H9 (cell line): Measurements from ENCODE around the gene TMED6. TPM values are rescaled to one million over a fixed set of nuclear protein-coding genes. Genes with fewer than 3 reads are reported as not detected.

ENCODE experiments used
- DNase-seq: peaks from one replicate; pipeline ENCODE4 v3.0.0-alpha.2; 2017
- H2AFZ ChIP-seq: one replicate; pipeline ENCODE4 v1.6.1; 2013; ENCODE audit warnings: mild to moderate bottlenecking, low read length, control low read depth, moderate library complexity
- H2AK5ac ChIP-seq: 2 replicates; pipeline ENCODE4 v1.6.1; 2013; ENCODE audit warnings: low read length, control low read depth, mixed read lengths; ENCODE audit not compliant: insufficient read length
- H2BK120ac ChIP-seq: one replicate; pipeline ENCODE4 v1.6.1; 2013; ENCODE audit warnings: low read depth, mild to moderate bottlenecking, low read length, control low read depth, inconsistent platforms; ENCODE audit not compliant: poor library complexity, severe bottlenecking
- H2BK12ac ChIP-seq: 2 replicates; pipeline ENCODE4 v1.6.1; 2013; ENCODE audit warnings: low read length, control low read depth, mixed read lengths, low read depth; ENCODE audit not compliant: insufficient read length
- H2BK15ac ChIP-seq: 2 replicates; pipeline ENCODE4 v1.6.1; 2013; ENCODE audit warnings: low read depth, low read length, control low read depth
- H2BK20ac ChIP-seq: one replicate; pipeline ENCODE4 v1.6.1; 2013; ENCODE audit warnings: low read depth, mild to moderate bottlenecking, low read length, control low read depth, inconsistent platforms; ENCODE audit not compliant: poor library complexity, severe bottlenecking
- H2BK5ac ChIP-seq: 2 replicates; pipeline ENCODE4 v1.6.1; 2013; ENCODE audit warnings: low read length, control low read depth, mixed read lengths; ENCODE audit not compliant: insufficient read length
- H3K14ac ChIP-seq: 2 replicates; pipeline ENCODE4 v1.6.1; 2013; ENCODE audit warnings: low read length, control low read depth; ENCODE audit not compliant: insufficient read depth
- H3K18ac ChIP-seq: 2 replicates; pipeline ENCODE4 v1.6.1; 2013; ENCODE audit warnings: low read depth, mild to moderate bottlenecking, mixed read lengths, low read length, control low read depth; ENCODE audit not compliant: insufficient read length
- H3K23ac ChIP-seq: 2 replicates; pipeline ENCODE4 v1.6.1; 2013; ENCODE audit warnings: low read length, control low read depth, mixed read lengths, low read depth; ENCODE audit not compliant: insufficient read length
- H3K23me2 ChIP-seq: 2 replicates; pipeline ENCODE4 v1.6.1; 2013; ENCODE audit warnings: low read depth, mild to moderate bottlenecking, mixed read lengths, low read length, control low read depth; ENCODE audit not compliant: insufficient read length, poor library complexity, severe bottlenecking
- H3K27ac ChIP-seq: 2 replicates; pipeline ENCODE4 v1.5.1; 2013; ENCODE audit warnings: low read length, control low read depth, mixed read lengths, low read depth; ENCODE audit not compliant: insufficient read length
- H3K27me3 ChIP-seq: 2 replicates; pipeline ENCODE4 v1.6.1; 2013; ENCODE audit warnings: low read length, control low read depth, inconsistent platforms; ENCODE audit not compliant: insufficient read depth
- H3K4ac ChIP-seq: 2 replicates; pipeline ENCODE4 v1.6.1; 2013; ENCODE audit warnings: low read depth, mild to moderate bottlenecking, control low read depth, inconsistent platforms, low read length, moderate library complexity
- H3K4me1 ChIP-seq: 2 replicates; pipeline ENCODE4 v1.6.1; 2013; ENCODE audit warnings: low read length, control low read depth, inconsistent platforms; ENCODE audit not compliant: insufficient read depth
- H3K4me2 ChIP-seq: 2 replicates; pipeline ENCODE4 v1.6.1; 2013; ENCODE audit warnings: low read length, control low read depth, mixed read lengths; ENCODE audit not compliant: insufficient read length, insufficient read depth
- H3K56ac ChIP-seq: 2 replicates; pipeline ENCODE4 v1.6.1; 2013; ENCODE audit warnings: low read depth, mild to moderate bottlenecking, mixed read lengths, low read length, control low read depth; ENCODE audit not compliant: insufficient read length
- H3K79me1 ChIP-seq: 2 replicates; pipeline ENCODE4 v1.6.1; 2013; ENCODE audit warnings: low read depth, mild to moderate bottlenecking, moderate library complexity, low read length, control low read depth, inconsistent platforms; ENCODE audit not compliant: insufficient read depth, poor library complexity, severe bottlenecking
- H3K79me2 ChIP-seq: 2 replicates; pipeline ENCODE4 v1.6.1; 2013; ENCODE audit warnings: low read length, control low read depth, inconsistent platforms; ENCODE audit not compliant: insufficient read depth
- H3K9ac ChIP-seq: 2 replicates; pipeline ENCODE4 v1.6.1; 2013; ENCODE audit warnings: low read length, control low read depth, mixed read lengths; ENCODE audit not compliant: insufficient read length; ENCODE audit errors: extremely low read depth
- H3K9me3 ChIP-seq: one replicate; pipeline ENCODE4 v1.6.1; 2013; ENCODE audit warnings: low read depth, low read length, inconsistent platforms; ENCODE audit not compliant: control insufficient read depth
- H3T11ph ChIP-seq: one replicate; pipeline ENCODE4 v1.6.1; 2013; ENCODE audit warnings: mild to moderate bottlenecking, low read length, control low read depth, inconsistent platforms
- H4K20me1 ChIP-seq: one replicate; pipeline ENCODE4 v1.6.1; 2013; ENCODE audit not compliant: control insufficient read depth, insufficient read length, insufficient read depth
- H4K5ac ChIP-seq: 2 replicates; pipeline ENCODE4 v1.6.1; 2013; ENCODE audit warnings: low read depth, mild to moderate bottlenecking, mixed read lengths, low read length, control low read depth; ENCODE audit not compliant: insufficient read length
- H4K8ac ChIP-seq: replicated peaks from 2 replicates; pipeline ENCODE4 v1.6.1; 2013; ENCODE audit warnings: low read length, control low read depth, mixed read lengths, low read depth; ENCODE audit not compliant: insufficient read length
- H4K91ac ChIP-seq: 2 replicates; pipeline ENCODE4 v1.6.1; 2013; ENCODE audit warnings: low read depth, mild to moderate bottlenecking, moderate library complexity, mixed read lengths, low read length, control low read depth; ENCODE audit not compliant: insufficient read length
- H3K27ac Mint-ChIP-seq, 3 experiments: 2 replicates in 2 of 3; 3 replicates in 1 of 3; pipeline ENCODE4 v1.8.0; 2020 to 2021; ENCODE audit warnings: mixed read lengths in 3 of 3, mild to moderate bottlenecking in 1 of 3, moderate library complexity in 1 of 3
- H3K27me3 Mint-ChIP-seq: 2 replicates; pipeline ENCODE4 v1.8.0; 2021; ENCODE audit warnings: low read depth, mild to moderate bottlenecking, moderate library complexity, mixed read lengths
- H3K36me3 Mint-ChIP-seq, 3 experiments: 2 replicates in 2 of 3; 3 replicates in 1 of 3; pipeline ENCODE4 v1.8.0; 2020 to 2021; ENCODE audit warnings: low read depth in 3 of 3, mixed read lengths in 3 of 3; ENCODE audit not compliant: insufficient read depth in 1 of 3
- H3K4me1 Mint-ChIP-seq, 2 experiments: 2 replicates each; pipeline ENCODE4 v1.8.0; 2020; ENCODE audit warnings: mixed read lengths in 2 of 2
- H3K4me3 Mint-ChIP-seq, 2 experiments: 2 replicates in 1 of 2; 3 replicates in 1 of 2; pipeline ENCODE4 v1.8.0; 2020 to 2021; ENCODE audit warnings: mild to moderate bottlenecking in 2 of 2, mixed read lengths in 2 of 2, moderate library complexity in 1 of 2
- H3K9me3 Mint-ChIP-seq, 2 experiments: 2 replicates in 1 of 2; 3 replicates in 1 of 2; pipeline ENCODE4 v1.8.0; 2020; ENCODE audit warnings: mild to moderate bottlenecking in 2 of 2, mixed read lengths in 2 of 2, moderate library complexity in 1 of 2
- CTCF ChIP-seq: fragments of 200-600 bp; sonication (generic); conservative IDR thresholded peaks from 3 replicates; pipeline ENCODE4 v1.8.0; 2021; ENCODE audit warnings: antibody characterized with exemption, mild to moderate bottlenecking
- WGBS: extraction: QIAGEN DNeasy Blood & Tissue Kit; methylation state at CpG from one replicate; pipeline ENCODE4 v1.1.7; 2013; ENCODE audit warnings: missing lambda C conversion rate, low lambda C conversion rate, mixed read lengths; ENCODE audit not compliant: insufficient read length; ENCODE audit errors: extremely low coverage; 5-methylcytosine and 5-hydroxymethylcytosine counted together
- total RNA-seq: library from RNA; stranded (reverse); gene quantifications from 2 replicates; pipeline ENCODE4 v1.2.1, GENCODE V29; 2021

Gene TMED6
- total RNA-seq, 1 experiment from 2014 or later, result 0.31 TPM

DNA sequence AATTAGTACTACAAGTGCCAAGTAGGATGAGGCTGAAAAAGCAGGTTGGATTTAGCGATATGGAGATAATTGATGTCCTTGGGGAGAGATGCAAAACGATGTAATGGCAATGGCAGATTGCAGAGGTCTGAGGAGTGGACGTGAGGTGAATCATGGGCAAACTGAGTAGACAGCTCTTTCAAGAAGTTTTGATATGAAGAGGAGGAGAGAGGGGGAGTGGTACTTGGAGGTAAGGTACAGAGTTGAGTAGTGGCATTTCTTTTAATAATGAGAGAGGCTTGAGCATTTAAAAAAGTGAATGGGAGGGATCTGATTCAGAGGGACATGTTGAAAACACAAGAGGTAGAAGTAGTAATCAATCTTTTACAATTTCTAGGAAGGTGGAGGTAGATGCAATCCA is 58.2 kb downstream of the TMED6 start:
- H2AFZ ChIP-seq, result no peak overlapping the region
- peaks cover 0 to 5% (median 2%) of the 10 kb centered on the region in 3 experiments; a peak in 4 of 7 replicates for H3K36me3 Mint-ChIP-seq
- H4K5ac ChIP-seq, result no peak overlapping the region
- no peaks in the 10 kb centered on the region for H3K79me2 ChIP-seq
- no peak overlapping the region for H3K56ac ChIP-seq
- H2BK5ac ChIP-seq, result no peak overlapping the region
- H3K79me1 ChIP-seq, result no peaks in the 10 kb centered on the region
- H3K9ac ChIP-seq, result no peak overlapping the region
- DNase-seq, result no peak
- no peaks in the 10 kb centered on the region for H3K4me1 ChIP-seq
- no peaks in the 10 kb centered on the region for H3K9me3 Mint-ChIP-seq
- H4K8ac ChIP-seq, result no peak overlapping the region
- H2BK12ac ChIP-seq, result no peak overlapping the region
- no peak for TF ChIP-seq CTCF
- no peaks in the 10 kb centered on the region for H3K23me2 ChIP-seq
- no peak overlapping the region for H4K91ac ChIP-seq
- H3K27me3 Mint-ChIP-seq, result no peaks in the 10 kb centered on the region
- no peak overlapping the region for H2BK20ac ChIP-seq
- H2BK120ac ChIP-seq, result no peak overlapping the region
- H3K27ac ChIP-seq, result no peak overlapping the region
- H2AK5ac ChIP-seq, result no peak overlapping the region
- H3K14ac ChIP-seq, result no peak overlapping the region
- no CpG with 5 or more reads among the region's 3 CpGs for WGBS
- H3K4me3 Mint-ChIP-seq, result no peak overlapping the region
- no peak overlapping the region for H3K23ac ChIP-seq
- H2BK15ac ChIP-seq, result no peak overlapping the region
- H3K18ac ChIP-seq, result no peak overlapping the region
- no peak overlapping the region for H3T11ph ChIP-seq
- no peaks in the 10 kb centered on the region for H3K9me3 ChIP-seq
- H3K4ac ChIP-seq, result no peak overlapping the region
- H3K27ac Mint-ChIP-seq, result peak overlapping the region in 1 of 3 experiments; percentile 8; a peak in 2 of 7 replicates
- no peaks in the 10 kb centered on the region for H3K27me3 ChIP-seq
- no peaks in the 10 kb centered on the region for H4K20me1 ChIP-seq
- no peaks in the 10 kb centered on the region for H3K4me1 Mint-ChIP-seq
- H3K4me2 ChIP-seq, result no peak overlapping the region

Other genes with a start within 250 kb of the TMED6 start
- 98.4 and 100 TPM in 2 replicates for gene HAS3, start 246.1 kb downstream of the TMED6 start, total RNA-seq
- 168 and 181 TPM in 2 replicates for gene CHTF8, start 219.2 kb downstream of the TMED6 start, total RNA-seq
- 94.0 and 96.3 TPM in 2 replicates for gene UTP4, start 219.1 kb downstream of the TMED6 start, total RNA-seq
- 16.8 and 20.2 TPM in 2 replicates for gene SNTB2, start 164.6 kb downstream of the TMED6 start, total RNA-seq
- gene VPS4A, start 40.4 kb downstream of the TMED6 start, total RNA-seq, result 27.1 and 28.3 TPM in 2 replicates
- 36.3 and 36.4 TPM in 2 replicates for gene PDF, start 21.2 kb downstream of the TMED6 start, total RNA-seq
- gene COG8, start 12.2 kb downstream of the TMED6 start, total RNA-seq, result 52.3 and 55.3 TPM in 2 replicates
- 72.8 and 75.8 TPM in 2 replicates for gene NIP7, start 12.0 kb downstream of the TMED6 start, total RNA-seq
- 51.0 and 51.7 TPM in 2 replicates for gene TERF2, start 34.2 kb upstream of the TMED6 start, total RNA-seq
- 126 and 132 TPM in 2 replicates for gene CYB5B, start 72.8 kb upstream of the TMED6 start, total RNA-seq
- gene NFAT5, start 214.2 kb upstream of the TMED6 start, total RNA-seq, result 16.7 and 21.0 TPM in 2 replicates